SH-SY5Y (cell line): ENCODE results near the gene SLC52A1.

Source experiments
- GATA2 ChIP-seq: IDR thresholded peaks from 2 replicates; pipeline ENCODE4 v1.6.1; 2011; ENCODE audit warnings: mild to moderate bottlenecking, low read depth, low read length
- GATA3 ChIP-seq: IDR thresholded peaks from 2 replicates; pipeline ENCODE4 v1.6.1; 2011; ENCODE audit warnings: low read depth, mild to moderate bottlenecking, low read length, moderate library complexity

The SLC52A1 gene

GRCh38 chr17:4986403-4986802, 48.8 kb downstream of the SLC52A1 start:
- TF ChIP-seq GATA2: no peak
- TF ChIP-seq GATA3: no peak
